K562 (cell line): ENCODE data around the gene MRPL32. TPM values are rescaled to one million over a fixed set of nuclear protein-coding genes. Genes with fewer than 3 reads are reported as not detected.

ENCODE experiments used
- ATAC-seq: fragments of 200-7000 bp; cut with Tn5 transposase; 3 replicates; pipeline ENCODE4 v1.9.1; 2020; ENCODE audit warnings: moderate library complexity
- BruUV-seq: library from RNA; stranded (reverse); fragments of 400-500 nt; replicated peaks from 2 replicates; lab custom pipeline; 2021; lab: Mats Ljungman, UMichigan
- CTCF ChIA-PET: fragments of 300-600 bp; formaldehyde crosslinking; extraction: SDS; loops from one replicate; lab custom pipeline; 2021; ENCODE audit warnings: low intra/inter-chr PET ratio; lab: Yijun Ruan, JAX
- POLR2A ChIA-PET: fragments of 300-600, 350-650 bp; sonication (Branson Sonifier 250); formaldehyde crosslinking; extraction: SDS; loops from one replicate; lab custom pipeline; 2021; ENCODE audit warnings: antibody characterized with exemption, inconsistent platforms; lab: Yijun Ruan, JAX
- DNase-seq, 4 experiments: peaks; one replicate each; pipeline versions ENCODE4 v3.0.0 to v3.0.0-alpha.2; 2011 to 2018; ENCODE audit warnings: low spot score in 3 of 4, mixed read lengths in 3 of 4; ENCODE audit errors: extremely low read depth in 1 of 4
- FAIRE-seq: peaks from 2 replicates; lab custom pipeline; 2011; peaks lifted over from hg19 to GRCh38; lab: Jason Lieb, UNC
- H2AFZ ChIP-seq: 2 replicates; pipeline ENCODE4 v1.6.0; 2011; ENCODE audit warnings: low read depth, low read length, control low read depth, inconsistent platforms
- H3K27ac ChIP-seq: fragments of 200-600 bp; 3 replicates; pipeline ENCODE4 v1.8.0; 2011; ENCODE audit warnings: low read depth, mild to moderate bottlenecking, control low read depth, inconsistent platforms, low read length, moderate library complexity, mixed read lengths; ENCODE audit errors: extremely low read depth
- H3K27me3 ChIP-seq, 2 experiments: fragments of 300-600 bp in 1 of 2; 2 replicates in 1 of 2; 3 replicates in 1 of 2; pipeline versions ENCODE4 v1.6.0 to v1.8.0; 2011; ENCODE audit warnings: inconsistent platforms in 2 of 2, low read length in 2 of 2, mild to moderate bottlenecking in 1 of 2, mixed read lengths in 1 of 2, moderate library complexity in 1 of 2; ENCODE audit not compliant: control insufficient read depth in 2 of 2, insufficient read depth in 2 of 2
- H3K36me3 ChIP-seq: fragments of 300-600 bp; 3 replicates; pipeline ENCODE4 v1.8.0; 2011; ENCODE audit warnings: mild to moderate bottlenecking, low read length, inconsistent platforms; ENCODE audit not compliant: control insufficient read depth, insufficient read depth
- H3K4me1 ChIP-seq, 2 experiments: fragments of 200-600 bp in 1 of 2; replicated peaks in 1 of 2; 2 replicates in 1 of 2; 3 replicates in 1 of 2; pipeline versions ENCODE4 v1.5.1 to v1.8.0; 2011; ENCODE audit warnings: inconsistent platforms in 2 of 2, low read length in 2 of 2, mild to moderate bottlenecking in 1 of 2, mixed read lengths in 1 of 2, moderate library complexity in 1 of 2; ENCODE audit not compliant: control insufficient read depth in 2 of 2, insufficient read depth in 2 of 2
- H3K4me2 ChIP-seq: 2 replicates; pipeline ENCODE4 v1.6.1; 2011; ENCODE audit warnings: low read length, control low read depth, inconsistent platforms, mixed read lengths; ENCODE audit not compliant: insufficient read depth
- H3K4me3 ChIP-seq: fragments of 200-600 bp; sonication (generic), shearing (Covaris generic); 2 replicates; pipeline ENCODE4 v1.5.1; 2016; ENCODE audit warnings: control low read depth, inconsistent platforms
- H3K79me2 ChIP-seq: fragments of 200-600 bp; 3 replicates; pipeline ENCODE4 v1.8.0; 2011; ENCODE audit warnings: low read length, inconsistent platforms; ENCODE audit not compliant: control insufficient read depth, insufficient read depth
- H3K9ac ChIP-seq, 2 experiments: 2 replicates each; pipeline versions ENCODE4 v1.6.0 to v1.6.1; 2011; ENCODE audit warnings: low read depth in 2 of 2, low read length in 2 of 2, control low read depth in 1 of 2, inconsistent platforms in 1 of 2, mild to moderate bottlenecking in 1 of 2, mixed read lengths in 1 of 2; ENCODE audit not compliant: insufficient read depth in 1 of 2
- H3K9me1 ChIP-seq: one replicate; pipeline ENCODE4 v1.6.0; 2011; ENCODE audit warnings: inconsistent platforms, mild to moderate bottlenecking, low read length, moderate library complexity; ENCODE audit not compliant: control insufficient read depth, insufficient read depth
- H3K9me3 ChIP-seq: replicated peaks from 2 replicates; pipeline ENCODE4 v1.5.1; 2011; ENCODE audit warnings: low read depth, low read length, inconsistent platforms; ENCODE audit not compliant: control insufficient read depth, insufficient read depth
- H4K20me1 ChIP-seq: replicated peaks from 2 replicates; pipeline ENCODE4 v1.6.1; 2011; ENCODE audit warnings: low read length, inconsistent platforms, mixed read lengths; ENCODE audit not compliant: control insufficient read depth, insufficient read depth
- ARNT ChIP-seq, 2 experiments: fragments of 450-650 bp; IDR thresholded peaks; 2 replicates each; pipeline ENCODE4 v1.6.1; 2016; ENCODE audit warnings: mild to moderate bottlenecking in 1 of 2
- CBX3 ChIP-seq, 2 experiments: IDR thresholded peaks; 1 replicate in 1 of 2; 2 replicates in 1 of 2; pipeline ENCODE4 v1.6.1; 2012; ENCODE audit warnings: inconsistent platforms in 2 of 2, low read length in 2 of 2, borderline replicate concordance in 1 of 2, control low read depth in 1 of 2
- CBX5 ChIP-seq: IDR thresholded peaks from 2 replicates; pipeline ENCODE4 v1.6.1; 2014; ENCODE audit warnings: low read depth, borderline replicate concordance
- POLR2AphosphoS5 ChIP-seq: IDR thresholded peaks from 2 replicates; pipeline ENCODE4 v1.6.1; 2011; ENCODE audit warnings: mild to moderate bottlenecking, low read depth, low read length, moderate library complexity; ENCODE audit not compliant: control insufficient read depth, insufficient read depth
- POLR2G ChIP-seq: fragments of 200-400 bp; formaldehyde crosslinking; IDR thresholded peaks from 2 replicates; pipeline ENCODE4 v1.6.1; 2017; ENCODE audit warnings: low read depth, mild to moderate bottlenecking, antibody characterized with exemption, low read length, moderate library complexity
- ZNF175 ChIP-seq: fragments of 200-800 bp; sonication (Bioruptor generic); IDR thresholded peaks from 2 replicates; pipeline ENCODE4 v1.6.1; 2016; ENCODE audit warnings: low read depth, mild to moderate bottlenecking, missing genetic modification characterization, missing compliant biosample characterization
- WGBS: fragments of 100-300 bp; shearing (Covaris generic); methylation state at CpG from one replicate; pipeline ENCODE4 v1.1.6; 2016; ENCODE audit warnings: low coverage, mixed read lengths; ENCODE audit not compliant: insufficient coverage; ENCODE audit errors: missing lambda C conversion rate; 5-methylcytosine and 5-hydroxymethylcytosine counted together
- in situ Hi-C: fragments of 300-500 bp; cut with MboI; formaldehyde crosslinking; loops from 4 replicates; pipeline ENCODE4 v1.15.0; 2018; ENCODE audit warnings: inconsistent platforms, mixed read lengths
- intact Hi-C: fragments of 100-400 bp; cut with micrococcal nuclease; formaldehyde crosslinking; loops from 2 replicates; pipeline ENCODE4 v1.14.2; 2022
- polyA plus RNA-seq, 8 experiments: library from polyadenylated mRNA; depleted of rRNA in 4 of 8; stranded (reverse) in 5 of 8; unstranded in 3 of 8; fragments of >200 nt; fragmentation: Nextera tagmentation in 2 of 8; fragmentation: Illumina TruSeq in 1 of 8; extraction: Ambion mirVana in 2 of 8; extraction: Trizol in 1 of 8; gene quantifications; 2 replicates each; pipeline versions ENCODE4 v1.2.1 to v1.2.3, GENCODE V29; 2011 to 2014; ENCODE audit warnings: inconsistent platforms in 1 of 8, missing spikeins in 1 of 8
- total RNA-seq, 7 experiments: library from RNA; depleted of rRNA in 6 of 7; stranded (reverse); fragments of >200 nt in 6 of 7; fragmentation: Illumina TruSeq in 2 of 7; extraction: Trizol in 2 of 7; gene quantifications; 2 replicates each; pipeline versions ENCODE4 v1.2.1 to v1.2.3, GENCODE V29; 2011 to 2021; ENCODE audit warnings: low replicate concordance in 1 of 7

Gene MRPL32
- total and polyA plus RNA-seq, 9 of the 15 experiments (the other 6 are each of a cell fraction or from before 2014, with no cell fraction given): 75.5 to 351 (median 138) TPM

DNA sequence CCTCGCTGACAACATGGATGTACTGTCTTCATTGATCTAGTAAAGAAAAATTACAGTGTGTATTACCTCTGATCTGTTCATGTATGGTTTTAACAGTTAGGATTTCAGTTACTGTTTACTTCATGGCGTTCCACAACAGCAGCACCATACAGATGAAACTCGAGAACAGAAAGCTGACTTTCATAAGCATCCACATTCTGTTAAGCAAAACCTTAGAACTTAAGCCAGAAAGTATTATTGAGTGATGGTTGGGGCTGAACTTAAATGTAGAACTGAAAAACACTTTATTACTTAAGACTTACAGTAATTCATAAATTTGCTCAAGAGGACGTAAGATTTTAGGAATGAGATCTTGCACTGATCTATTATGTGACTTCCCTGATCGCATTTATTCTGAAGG is 3.7 kb downstream of the MRPL32 start (continued):
- TF ChIP-seq ZNF175 (CRISPR knock-in tag) (no peak), CBX5 (no peak), CBX3 (IDR thresholded peaks at IDR 0.05; ENCODE audit: borderline replicate concordance in 1 of 2, low read length in 2 of 2) (no peak)

DNA sequence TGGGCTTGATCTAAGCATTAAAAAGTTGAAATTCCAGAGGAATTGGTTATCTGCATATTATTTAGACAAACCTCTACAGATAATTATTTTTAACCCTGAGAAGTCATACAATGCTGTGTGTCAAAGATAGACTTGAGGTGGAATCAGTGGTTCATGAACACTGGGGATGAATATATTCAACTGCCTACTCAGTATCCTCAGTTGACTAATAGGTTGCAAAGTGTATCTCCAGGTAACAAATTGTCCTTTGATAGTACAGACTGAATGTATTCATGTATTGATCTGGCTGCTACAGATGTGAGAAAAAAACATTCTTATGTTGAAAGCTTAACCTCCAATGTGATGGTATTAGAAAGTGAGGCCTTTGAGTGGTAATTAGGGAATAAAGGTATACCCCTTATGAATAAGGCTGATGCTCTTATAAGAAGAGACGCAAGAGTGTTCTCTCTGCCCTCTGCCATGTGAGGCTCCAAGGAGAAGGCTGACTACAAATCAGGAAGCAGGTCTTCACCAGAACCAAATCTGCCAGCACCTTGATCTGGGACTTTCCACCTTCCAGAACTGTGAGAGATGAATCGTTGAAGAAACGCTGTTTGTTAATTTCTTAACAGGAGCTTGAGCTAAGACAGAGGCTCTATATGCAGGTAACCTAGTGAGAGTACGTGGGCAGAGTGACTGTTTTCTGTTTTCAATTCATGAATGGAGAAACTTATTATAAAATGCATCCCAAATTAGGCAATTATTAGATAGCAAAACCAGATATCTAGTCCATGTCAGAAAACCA is 7.5 kb downstream of the MRPL32 start:
- CTCF ChIA-PET: no interaction called here
- Histone ChIP-seq H3K79me2 (peaks cover 16% of the 10 kb centered on the region; the same call in 2 of the 3 replicates), H3K36me3 (peaks cover 58% of the 10 kb centered on the region), H3K9me3 (no peaks in the 10 kb centered on the region), H3K4me3 (no peak overlapping the region)
- no peak for DNase-seq
- BruUV-seq: no TSS peak
- intact Hi-C loops: loop anchor here (2.0 to 5.0 kb wide), 2 partner anchors 118 to 499 kb away; no protein-coding TSS in a partner anchor
- ATAC-seq: no peak
- TF ChIP-seq ARNT (IDR thresholded peaks at IDR 0.05) (no peak), POLR2AphosphoS5 (peak; percentile 28; the same call in 1 of the 2 replicates), POLR2G (0 out of 2 replicates have a peak, but pooled peaks have one; percentile 19)
- TF ChIP-seq, all 486 proteins: peak for 2
- POLR2A ChIA-PET: no interaction called here
- peaks cover 0 to 6% of the 10 kb centered on the region in 2 experiments; a peak in 3 of 5 replicates for H3K4me1 ChIP-seq
- in situ Hi-C loops: loop anchor here (10.0 to 25.0 kb wide), 2 partner anchors 165 to 323 kb away; no protein-coding TSS in a partner anchor
- no peaks in the 10 kb centered on the region for H4K20me1 ChIP-seq
- no peaks in the 10 kb centered on the region for H3K9me1 ChIP-seq
- no peaks in the 10 kb centered on the region for H3K27me3 ChIP-seq
- no peak overlapping the region for H3K4me2 ChIP-seq
- H3K9ac ChIP-seq: no peak overlapping the region
- H2AFZ ChIP-seq: no peak overlapping the region
- 92% methylated on average over 4 of the region's 4 CpGs for WGBS
- FAIRE-seq: no peak
- H3K27ac ChIP-seq: no peak overlapping the region
